GM12801 (cell line): Measurements from ENCODE around the gene KCNK7.

ENCODE experiments used
- TF ChIP-seq, protein P1 (sequence below): IDR thresholded peaks from one replicate; pipeline ENCODE4 v1.5.1; 2011; ENCODE audit warnings: control low read depth; ENCODE audit not compliant: insufficient read length; ENCODE audit errors: extremely low read depth

Gene KCNK7

GRCh38 chr11:65580756-65581155 lies 14.8 kb downstream of the KCNK7 start:
- TF ChIP-seq, protein P1, sequence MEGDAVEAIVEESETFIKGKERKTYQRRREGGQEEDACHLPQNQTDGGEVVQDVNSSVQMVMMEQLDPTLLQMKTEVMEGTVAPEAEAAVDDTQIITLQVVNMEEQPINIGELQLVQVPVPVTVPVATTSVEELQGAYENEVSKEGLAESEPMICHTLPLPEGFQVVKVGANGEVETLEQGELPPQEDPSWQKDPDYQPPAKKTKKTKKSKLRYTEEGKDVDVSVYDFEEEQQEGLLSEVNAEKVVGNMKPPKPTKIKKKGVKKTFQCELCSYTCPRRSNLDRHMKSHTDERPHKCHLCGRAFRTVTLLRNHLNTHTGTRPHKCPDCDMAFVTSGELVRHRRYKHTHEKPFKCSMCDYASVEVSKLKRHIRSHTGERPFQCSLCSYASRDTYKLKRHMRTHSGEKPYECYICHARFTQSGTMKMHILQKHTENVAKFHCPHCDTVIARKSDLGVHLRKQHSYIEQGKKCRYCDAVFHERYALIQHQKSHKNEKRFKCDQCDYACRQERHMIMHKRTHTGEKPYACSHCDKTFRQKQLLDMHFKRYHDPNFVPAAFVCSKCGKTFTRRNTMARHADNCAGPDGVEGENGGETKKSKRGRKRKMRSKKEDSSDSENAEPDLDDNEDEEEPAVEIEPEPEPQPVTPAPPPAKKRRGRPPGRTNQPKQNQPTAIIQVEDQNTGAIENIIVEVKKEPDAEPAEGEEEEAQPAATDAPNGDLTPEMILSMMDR = no peak

GRCh38 chr11:65580031-65580692 lies 15.4 kb downstream of the KCNK7 start:
- TF ChIP-seq, protein P1 = no peak

- TF ChIP-seq, protein P1 = no peak
Measured at GRCh38 chr11:65579291-65579690, 16.3 kb downstream of the KCNK7 start.

- TF ChIP-seq, protein P1 = no peak
Measured at GRCh38 chr11:65578667-65579066, 16.9 kb downstream of the KCNK7 start.

GRCh38 chr11:65578134-65578533 lies 17.5 kb downstream of the KCNK7 start:
- TF ChIP-seq, protein P1 = no peak

- TF ChIP-seq, protein P1 = no peak
Measured at GRCh38 chr11:65577756-65578109, 17.9 kb downstream of the KCNK7 start.

DNA sequence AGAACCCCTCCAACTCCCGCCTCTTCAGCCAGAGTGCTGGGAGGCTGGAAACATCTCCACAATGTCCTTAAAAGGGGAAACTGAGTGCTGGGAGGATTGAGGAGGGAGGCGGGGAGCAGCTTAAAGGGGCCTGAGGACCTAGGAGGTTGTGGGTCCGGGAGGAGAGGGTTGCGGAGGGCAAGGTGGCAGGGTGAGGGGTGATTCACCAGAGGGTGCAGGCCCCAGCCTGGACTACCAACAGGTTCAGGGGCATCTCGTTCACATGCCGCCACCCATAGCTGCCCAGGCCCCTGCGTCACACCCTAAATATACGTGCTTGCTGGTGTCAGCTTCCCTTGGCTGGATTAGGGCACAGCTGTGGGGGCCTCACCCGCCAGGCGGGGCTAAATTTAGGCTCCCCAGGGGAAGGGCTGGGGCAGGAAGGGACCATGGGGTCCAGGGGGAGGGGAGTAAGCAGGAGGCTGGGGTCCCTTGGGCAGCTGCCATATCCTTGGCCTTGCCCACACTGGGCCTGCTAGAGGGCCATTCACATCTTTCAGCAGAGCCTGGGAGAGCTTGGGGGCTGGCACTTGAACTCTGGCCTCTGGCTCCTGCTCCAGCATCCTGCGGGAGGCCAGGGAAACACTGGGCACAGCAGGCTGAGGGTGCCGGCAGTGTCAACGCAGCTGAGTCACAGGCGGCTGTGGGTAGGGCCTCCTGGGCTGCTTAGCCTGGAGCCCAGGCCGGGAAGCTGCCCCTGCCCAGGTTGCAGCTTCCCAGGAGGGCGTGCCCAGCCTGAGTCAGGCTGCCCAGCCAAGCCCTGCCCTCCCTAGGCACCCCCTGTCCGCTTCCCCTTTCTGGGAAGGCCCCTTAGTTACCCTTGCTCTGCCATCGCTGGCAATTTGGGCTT lies 18.5 kb downstream of the KCNK7 start:
- TF ChIP-seq, protein P1 = no peak
